Measurements from ENCODE around the gene KCNQ5. TPM values are rescaled to one million over a fixed set of nuclear protein-coding genes. Genes with fewer than 3 reads are reported as not detected.

KCNQ5 gene
- total RNA-seq, 2 experiments from 2014 or later = 10.0 to 11.8 TPM

GRCh38 chr6:72940265-72940664, 318.4 kb downstream of the KCNQ5 start:
- no peak overlapping the region for H3K27ac Mint-ChIP-seq
- ATAC-seq (no peak), DNase-seq (no peak)
- no peaks in the 10 kb centered on the region for H3K9me3 Mint-ChIP-seq (ENCODE audit: insufficient read depth)
- H3K36me3 Mint-ChIP-seq (ENCODE audit: low read depth) = no peaks in the 10 kb centered on the region
- no peaks in the 10 kb centered on the region for H3K4me1 Mint-ChIP-seq (ENCODE audit: low read depth)
- POLR2A ChIA-PET = no interaction called here
- H3K27me3 Mint-ChIP-seq (ENCODE audit: low read depth) = no peaks in the 10 kb centered on the region
- CTCF ChIA-PET = no interaction called here
- no peak overlapping the region for H3K4me3 Mint-ChIP-seq

DNA sequence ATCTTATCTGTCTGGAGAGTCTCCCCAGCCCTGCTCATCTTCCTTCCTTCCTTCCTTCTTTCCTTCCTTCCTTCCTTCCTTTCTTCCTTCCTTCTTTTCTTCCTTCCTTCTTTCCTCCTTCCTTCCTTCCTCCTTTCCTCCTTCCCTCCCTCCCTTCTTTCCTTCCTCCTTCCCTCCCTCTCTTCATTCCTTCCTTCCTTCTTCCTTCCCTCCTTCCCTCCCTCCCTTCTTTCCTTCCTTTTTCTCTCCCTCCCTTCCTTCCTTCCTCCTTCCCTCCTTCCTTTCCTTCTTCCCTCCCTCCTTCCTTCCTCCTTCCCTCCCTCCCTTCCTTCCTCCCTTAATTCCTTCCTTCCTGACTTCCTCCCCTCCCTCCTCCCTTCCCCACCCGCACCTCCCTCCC, 319.4 kb downstream of the KCNQ5 start:
- no peaks in the 10 kb centered on the region for H3K36me3 Mint-ChIP-seq (ENCODE audit: low read depth)
- H3K9me3 Mint-ChIP-seq (ENCODE audit: insufficient read depth) = no peaks in the 10 kb centered on the region
- POLR2A ChIA-PET = no interaction called here

DNA sequence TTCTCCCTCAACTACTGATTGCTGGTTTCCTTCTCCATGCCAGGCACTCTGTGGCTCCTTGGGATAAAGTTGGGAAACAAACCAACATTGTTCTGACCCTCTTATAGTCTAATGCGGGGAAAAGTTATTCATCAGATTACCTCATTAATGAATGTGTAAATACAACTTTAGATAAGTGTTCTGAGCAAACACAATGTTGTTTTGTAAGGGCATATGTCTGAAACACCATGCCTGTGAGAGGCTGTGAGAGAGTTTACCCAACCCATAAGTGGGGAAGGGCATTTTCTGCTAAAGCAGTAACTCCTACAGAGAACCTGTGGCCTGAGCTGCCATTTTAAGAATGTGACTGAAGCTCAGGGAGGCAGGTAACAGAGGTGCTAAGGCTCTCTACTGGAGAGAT, 319.9 kb downstream of the KCNQ5 start:
- Mint-ChIP-seq H3K27me3 (ENCODE audit: low read depth) (no peaks in the 10 kb centered on the region), H3K4me3 (no peak overlapping the region), H3K36me3 (ENCODE audit: low read depth) (no peaks in the 10 kb centered on the region), H3K27ac (no peak overlapping the region), H3K9me3 (ENCODE audit: insufficient read depth) (no peaks in the 10 kb centered on the region), H3K4me1 (ENCODE audit: low read depth) (no peaks in the 10 kb centered on the region)
- POLR2A ChIA-PET = no interaction called here
- CTCF ChIA-PET = no interaction called here
- ATAC-seq = no peak
- no peak for DNase-seq

More for the DNA sequence above, 319.4 kb downstream of the KCNQ5 start:
- ATAC-seq (no peak), DNase-seq (no peak)
- Mint-ChIP-seq H3K4me1 (ENCODE audit: low read depth) (no peaks in the 10 kb centered on the region), H3K27me3 (ENCODE audit: low read depth) (no peaks in the 10 kb centered on the region), H3K27ac (no peak overlapping the region), H3K4me3 (no peak overlapping the region)
- CTCF ChIA-PET = no interaction called here

GRCh38 chr6:72943699-72944098, 321.8 kb downstream of the KCNQ5 start:
- Mint-ChIP-seq H3K27ac (no peak overlapping the region), H3K36me3 (ENCODE audit: low read depth) (no peaks in the 10 kb centered on the region), H3K4me1 (ENCODE audit: low read depth) (no peaks in the 10 kb centered on the region), H3K4me3 (no peak overlapping the region), H3K9me3 (ENCODE audit: insufficient read depth) (no peaks in the 10 kb centered on the region), H3K27me3 (ENCODE audit: low read depth) (no peaks in the 10 kb centered on the region)
- ChIA-PET POLR2A (no interaction called here), CTCF (no interaction called here)
- DNase-seq = no peak
- ATAC-seq = no peak

- no peak for DNase-seq
- ATAC-seq = no peak
- Mint-ChIP-seq H3K4me1 (ENCODE audit: low read depth) (no peaks in the 10 kb centered on the region), H3K27me3 (ENCODE audit: low read depth) (no peaks in the 10 kb centered on the region), H3K4me3 (no peak overlapping the region), H3K36me3 (ENCODE audit: low read depth) (no peaks in the 10 kb centered on the region), H3K27ac (no peak overlapping the region), H3K9me3 (ENCODE audit: insufficient read depth) (no peaks in the 10 kb centered on the region)
- ChIA-PET POLR2A (no interaction called here), CTCF (no interaction called here)
Observed at GRCh38 chr6:72944660-72945059, 322.8 kb downstream of the KCNQ5 start.

GRCh38 chr6:72946774-72947173, 324.9 kb downstream of the KCNQ5 start:
- Mint-ChIP-seq H3K4me3 (no peak overlapping the region), H3K36me3 (ENCODE audit: low read depth) (no peaks in the 10 kb centered on the region), H3K4me1 (ENCODE audit: low read depth) (no peaks in the 10 kb centered on the region), H3K9me3 (ENCODE audit: insufficient read depth) (no peaks in the 10 kb centered on the region), H3K27ac (no peak overlapping the region), H3K27me3 (ENCODE audit: low read depth) (no peaks in the 10 kb centered on the region)
- ATAC-seq (no peak), DNase-seq (no peak)
- ChIA-PET CTCF (no interaction called here), POLR2A (no interaction called here)

- no peaks in the 10 kb centered on the region for H3K27me3 Mint-ChIP-seq (ENCODE audit: low read depth)
- no peaks in the 10 kb centered on the region for H3K9me3 Mint-ChIP-seq (ENCODE audit: insufficient read depth)
- ATAC-seq = no peak
- ChIA-PET CTCF (interaction anchor here (0.5 kb wide), 1 partner anchor 220 kb away, joined by 3 read pairs; no protein-coding TSS in a partner anchor), POLR2A (no interaction called here)
- H3K4me1 Mint-ChIP-seq (ENCODE audit: low read depth) = no peaks in the 10 kb centered on the region
- H3K27ac Mint-ChIP-seq = no peak overlapping the region
- H3K4me3 Mint-ChIP-seq = no peak overlapping the region
- no peak for DNase-seq
- H3K36me3 Mint-ChIP-seq (ENCODE audit: low read depth) = no peaks in the 10 kb centered on the region
Observed at GRCh38 chr6:72947534-72947933, 325.7 kb downstream of the KCNQ5 start.

- DNase-seq = no peak
- no peaks in the 10 kb centered on the region for H3K36me3 Mint-ChIP-seq (ENCODE audit: low read depth)
- H3K27me3 Mint-ChIP-seq (ENCODE audit: low read depth) = no peaks in the 10 kb centered on the region
- no peak overlapping the region for H3K4me3 Mint-ChIP-seq
- ATAC-seq = no peak
- no peak overlapping the region for H3K27ac Mint-ChIP-seq
- CTCF ChIA-PET = interaction anchor here (0.5 kb wide), 1 partner anchor 220 kb away, joined by 3 read pairs; no protein-coding TSS in a partner anchor
- no peaks in the 10 kb centered on the region for H3K9me3 Mint-ChIP-seq (ENCODE audit: insufficient read depth)
- H3K4me1 Mint-ChIP-seq (ENCODE audit: low read depth) = no peaks in the 10 kb centered on the region
- POLR2A ChIA-PET = no interaction called here
Observed at GRCh38 chr6:72948153-72948552, 326.3 kb downstream of the KCNQ5 start.

GRCh38 chr6:72950114-72950860, 328.4 kb downstream of the KCNQ5 start:
- ChIA-PET CTCF (no interaction called here), POLR2A (no interaction called here)
- DNase-seq (no peak), ATAC-seq (no peak)
- H3K4me3 Mint-ChIP-seq = no peak overlapping the region
- H3K4me1 Mint-ChIP-seq (ENCODE audit: low read depth) = no peaks in the 10 kb centered on the region
- no peaks in the 10 kb centered on the region for H3K36me3 Mint-ChIP-seq (ENCODE audit: low read depth)
- H3K9me3 Mint-ChIP-seq (ENCODE audit: insufficient read depth) = no peaks in the 10 kb centered on the region
- no peak overlapping the region for H3K27ac Mint-ChIP-seq
- no peaks in the 10 kb centered on the region for H3K27me3 Mint-ChIP-seq (ENCODE audit: low read depth)

GRCh38 chr6:72952808-72953630, 331.2 kb downstream of the KCNQ5 start:
- H3K27ac Mint-ChIP-seq = no peak overlapping the region

DNA sequence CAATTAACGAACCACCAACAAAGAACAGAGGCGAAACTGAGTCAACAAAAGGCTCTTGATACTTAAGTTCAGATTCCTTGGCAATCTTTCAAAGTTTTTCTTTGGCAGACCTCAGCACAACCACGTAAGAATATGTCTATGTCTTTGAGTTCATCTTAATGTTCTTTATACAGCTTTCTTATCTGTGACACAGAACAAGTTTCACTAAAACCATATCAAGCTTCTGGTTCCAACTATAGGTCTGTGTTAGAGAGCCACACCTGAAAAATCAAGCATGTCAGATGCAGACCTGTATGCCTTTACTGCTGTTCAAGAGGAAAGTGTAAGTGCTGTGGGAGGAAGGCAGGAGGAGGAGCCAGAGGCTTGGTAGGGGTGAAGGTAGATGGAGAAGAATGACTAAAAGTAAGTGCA, 332.1 kb downstream of the KCNQ5 start:
- Mint-ChIP-seq H3K36me3 (ENCODE audit: low read depth) (no peaks in the 10 kb centered on the region), H3K9me3 (ENCODE audit: insufficient read depth) (no peaks in the 10 kb centered on the region), H3K27ac (no peak overlapping the region), H3K27me3 (ENCODE audit: low read depth) (no peaks in the 10 kb centered on the region), H3K4me1 (ENCODE audit: low read depth) (no peaks in the 10 kb centered on the region), H3K4me3 (no peak overlapping the region)
- ChIA-PET POLR2A (no interaction called here), CTCF (no interaction called here)
- no peak for DNase-seq
- ATAC-seq = no peak

More at GRCh38 chr6:72952808-72953630, 331.2 kb downstream of the KCNQ5 start:
- no peak for DNase-seq
- no peak for ATAC-seq
- Mint-ChIP-seq H3K4me3 (no peak overlapping the region), H3K9me3 (ENCODE audit: insufficient read depth) (no peaks in the 10 kb centered on the region), H3K27me3 (ENCODE audit: low read depth) (no peaks in the 10 kb centered on the region), H3K4me1 (ENCODE audit: low read depth) (no peaks in the 10 kb centered on the region), H3K36me3 (ENCODE audit: low read depth) (no peaks in the 10 kb centered on the region)
- CTCF ChIA-PET = no interaction called here
- POLR2A ChIA-PET = no interaction called here

DNA sequence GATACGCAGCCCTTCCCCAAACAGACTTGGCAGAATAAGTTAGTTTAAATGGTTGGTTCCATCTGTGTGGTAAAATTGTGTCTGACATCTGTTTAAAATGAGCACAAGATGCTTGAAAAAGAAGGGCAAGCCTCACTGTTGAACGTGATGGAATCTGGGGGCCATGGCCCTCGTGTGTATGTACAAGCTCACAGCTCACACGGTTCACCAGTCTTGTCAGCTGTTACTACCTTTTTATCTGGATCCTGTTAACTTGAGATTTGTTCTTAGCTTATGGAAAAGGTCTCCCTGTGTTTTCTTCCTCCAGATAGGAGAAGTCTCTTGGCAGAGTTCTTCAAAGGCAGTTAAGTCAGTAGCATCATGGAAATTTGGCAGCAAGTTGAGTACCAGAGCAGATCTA, 332.9 kb downstream of the KCNQ5 start:
- Mint-ChIP-seq H3K9me3 (ENCODE audit: insufficient read depth) (no peaks in the 10 kb centered on the region), H3K27me3 (ENCODE audit: low read depth) (no peaks in the 10 kb centered on the region), H3K4me1 (ENCODE audit: low read depth) (no peaks in the 10 kb centered on the region), H3K4me3 (no peak overlapping the region), H3K36me3 (ENCODE audit: low read depth) (no peaks in the 10 kb centered on the region), H3K27ac (no peak overlapping the region)
- DNase-seq (no peak), ATAC-seq (no peak)
- CTCF ChIA-PET = no interaction called here
- POLR2A ChIA-PET = no interaction called here
